Mesendoderm (in vitro differentiated cells): ENCODE data around the gene OSBPL5.
A peak's percentile ranks its signal among the peaks of the same experiment; 100 is the strongest.

Experiments used
- DNase-seq: peaks from one replicate; pipeline ENCODE4 v3.0.0; 2013
- H2AK5ac ChIP-seq: 2 replicates; pipeline ENCODE4 v1.6.1; 2013; ENCODE audit warnings: low read length, inconsistent platforms
- H2BK120ac ChIP-seq: 2 replicates; pipeline ENCODE4 v1.6.1; 2013; ENCODE audit warnings: low read depth, mild to moderate bottlenecking, low read length, moderate library complexity, mixed read lengths
- H2BK15ac ChIP-seq: replicated peaks from 2 replicates; pipeline ENCODE4 v1.6.1; 2013; ENCODE audit warnings: low read depth, mild to moderate bottlenecking, moderate library complexity
- H2BK5ac ChIP-seq: 2 replicates; pipeline ENCODE4 v1.6.1; 2013; ENCODE audit warnings: low read length, inconsistent platforms
- H3K18ac ChIP-seq: 2 replicates; pipeline ENCODE4 v1.6.1; 2013; ENCODE audit warnings: mild to moderate bottlenecking, low read length, mixed read lengths
- H3K23ac ChIP-seq: one replicate; pipeline ENCODE4 v1.6.1; 2013; ENCODE audit warnings: low read length
- H3K27ac ChIP-seq: 2 replicates; pipeline ENCODE4 v1.5.1; 2013; ENCODE audit warnings: low read depth, mild to moderate bottlenecking, inconsistent platforms, low read length, moderate library complexity
- H3K27me3 ChIP-seq: 2 replicates; pipeline ENCODE4 v1.6.1; 2013; ENCODE audit warnings: low read length, control low read depth, mild to moderate bottlenecking, inconsistent platforms; ENCODE audit not compliant: insufficient read depth, poor library complexity
- H3K36me3 ChIP-seq: 2 replicates; pipeline ENCODE4 v1.6.1; 2013; ENCODE audit warnings: low read length, inconsistent platforms; ENCODE audit not compliant: control insufficient read depth, insufficient read depth
- H3K4ac ChIP-seq: one replicate; pipeline ENCODE4 v1.6.1; 2013; ENCODE audit warnings: low read depth, mild to moderate bottlenecking, low read length, moderate library complexity
- H3K4me1 ChIP-seq: 2 replicates; pipeline ENCODE4 v1.6.1; 2013; ENCODE audit warnings: low read depth, low read length, inconsistent platforms; ENCODE audit not compliant: control insufficient read depth
- H3K4me2 ChIP-seq: 2 replicates; pipeline ENCODE4 v1.6.1; 2013; ENCODE audit warnings: low read length
- H3K4me3 ChIP-seq: 2 replicates; pipeline ENCODE4 v1.5.1; 2013; ENCODE audit warnings: mild to moderate bottlenecking, low read length
- H3K56ac ChIP-seq: one replicate; pipeline ENCODE4 v1.6.1; 2013; ENCODE audit warnings: low read length
- H3K79me1 ChIP-seq: 2 replicates; pipeline ENCODE4 v1.6.1; 2013; ENCODE audit warnings: low read length, inconsistent platforms
- H3K79me2 ChIP-seq: 2 replicates; pipeline ENCODE4 v1.6.1; 2013; ENCODE audit warnings: mild to moderate bottlenecking, low read length; ENCODE audit not compliant: control insufficient read depth, insufficient read depth
- H3K9ac ChIP-seq: 2 replicates; pipeline ENCODE4 v1.6.1; 2013; ENCODE audit warnings: low read length, inconsistent platforms
- H4K5ac ChIP-seq: one replicate; pipeline ENCODE4 v1.6.1; 2013; ENCODE audit warnings: low read length
- H4K8ac ChIP-seq: one replicate; pipeline ENCODE4 v1.6.1; 2013; ENCODE audit warnings: low read depth, mild to moderate bottlenecking, control low read depth, low read length, moderate library complexity
- WGBS: extraction: QIAGEN DNeasy Blood & Tissue Kit; methylation state at CpG from one replicate; pipeline ENCODE4 v1.1.7; 2013; ENCODE audit warnings: low lambda C conversion rate, missing lambda C conversion rate; ENCODE audit not compliant: insufficient coverage; ENCODE audit errors: extremely low coverage; 5-methylcytosine and 5-hydroxymethylcytosine counted together

Gene OSBPL5

DNA sequence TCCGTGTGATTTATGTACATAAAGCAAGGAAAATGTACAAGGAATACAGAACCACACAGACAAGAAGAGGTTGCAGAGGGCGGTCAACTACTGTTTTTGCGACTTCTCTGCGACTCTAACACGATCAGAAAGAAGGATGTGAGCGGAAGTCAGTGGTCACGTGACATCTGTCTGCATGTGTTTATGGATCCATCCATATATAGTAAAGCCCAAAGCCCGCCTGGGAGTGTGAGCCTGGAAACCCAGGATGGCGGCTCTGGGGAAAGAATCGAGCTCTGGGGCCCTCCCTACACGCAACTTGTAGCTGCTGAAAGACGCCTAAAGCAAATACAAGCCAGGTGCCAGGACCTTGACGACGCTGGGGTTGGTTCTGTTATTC is 8.8 kb downstream of the OSBPL5 start:
- no peak overlapping the region for H3K23ac ChIP-seq
- H3K79me2 ChIP-seq = no peaks in the 10 kb centered on the region
- no peaks in the 10 kb centered on the region for H3K36me3 ChIP-seq
- WGBS = no CpG with 5 or more reads among the region's 14 CpGs
- DNase-seq = no peak
- no peak overlapping the region for H4K5ac ChIP-seq
- no peak overlapping the region for H2AK5ac ChIP-seq
- no peak overlapping the region for H3K4ac ChIP-seq
- H2BK5ac ChIP-seq = no peak overlapping the region
- H3K4me3 ChIP-seq = no peak overlapping the region
- no peaks in the 10 kb centered on the region for H3K27me3 ChIP-seq
- H3K9ac ChIP-seq = no peak overlapping the region
- no peak overlapping the region for H4K8ac ChIP-seq
- no peak overlapping the region for H2BK120ac ChIP-seq
- H3K18ac ChIP-seq = no peak overlapping the region
- no peak overlapping the region for H3K4me2 ChIP-seq
- H2BK15ac ChIP-seq = no peak overlapping the region
- H3K56ac ChIP-seq = no peak overlapping the region
- peaks cover 1% of the 10 kb centered on the region for H3K79me1 ChIP-seq
- H3K27ac ChIP-seq = no peak overlapping the region
- H3K4me1 ChIP-seq = peaks cover 2% of the 10 kb centered on the region

GRCh38 chr11:3155691-3156258 is 9.3 kb downstream of the OSBPL5 start:
- H3K4me2 ChIP-seq = no peak overlapping the region
- no peaks in the 10 kb centered on the region for H3K36me3 ChIP-seq
- H3K18ac ChIP-seq = no peak overlapping the region
- H2BK120ac ChIP-seq = no peak overlapping the region
- no peak overlapping the region for H3K4me3 ChIP-seq
- peaks cover 1% of the 10 kb centered on the region for H3K79me1 ChIP-seq
- H2BK5ac ChIP-seq = no peak overlapping the region
- no peak overlapping the region for H4K5ac ChIP-seq
- no peak overlapping the region for H4K8ac ChIP-seq
- H3K27ac ChIP-seq = no peak overlapping the region
- no peak overlapping the region for H3K56ac ChIP-seq
- H3K23ac ChIP-seq = no peak overlapping the region
- no peaks in the 10 kb centered on the region for H3K79me2 ChIP-seq
- no peak overlapping the region for H3K4ac ChIP-seq
- no peaks in the 10 kb centered on the region for H3K27me3 ChIP-seq
- DNase-seq = no peak
- H2BK15ac ChIP-seq = no peak overlapping the region
- no CpG with 5 or more reads among the region's 16 CpGs for WGBS
- no peak overlapping the region for H3K9ac ChIP-seq
- no peaks in the 10 kb centered on the region for H3K4me1 ChIP-seq
- H2AK5ac ChIP-seq = no peak overlapping the region

DNA sequence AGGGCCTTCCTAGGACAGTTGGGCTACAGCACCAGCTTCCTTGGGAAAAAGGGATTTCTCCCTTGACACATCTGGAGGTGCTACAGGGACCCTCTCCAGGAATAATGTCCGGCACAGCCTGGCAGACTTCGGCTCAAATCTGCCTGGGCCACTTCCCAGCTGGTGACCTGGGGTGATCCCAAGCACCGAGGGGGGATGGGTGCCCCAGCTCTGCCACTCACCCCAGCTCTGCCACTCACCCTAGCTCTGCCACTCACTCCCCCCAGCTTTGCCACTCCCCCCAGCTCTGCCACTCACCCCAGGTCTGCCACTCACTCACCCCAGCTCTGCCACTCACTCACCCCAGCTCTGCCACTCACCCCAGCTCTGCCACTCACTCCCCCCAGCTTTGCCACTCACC is 9.9 kb downstream of the OSBPL5 start:
- no peaks in the 10 kb centered on the region for H3K27me3 ChIP-seq
- no peaks in the 10 kb centered on the region for H3K36me3 ChIP-seq
- no peak overlapping the region for H4K8ac ChIP-seq

DNA sequence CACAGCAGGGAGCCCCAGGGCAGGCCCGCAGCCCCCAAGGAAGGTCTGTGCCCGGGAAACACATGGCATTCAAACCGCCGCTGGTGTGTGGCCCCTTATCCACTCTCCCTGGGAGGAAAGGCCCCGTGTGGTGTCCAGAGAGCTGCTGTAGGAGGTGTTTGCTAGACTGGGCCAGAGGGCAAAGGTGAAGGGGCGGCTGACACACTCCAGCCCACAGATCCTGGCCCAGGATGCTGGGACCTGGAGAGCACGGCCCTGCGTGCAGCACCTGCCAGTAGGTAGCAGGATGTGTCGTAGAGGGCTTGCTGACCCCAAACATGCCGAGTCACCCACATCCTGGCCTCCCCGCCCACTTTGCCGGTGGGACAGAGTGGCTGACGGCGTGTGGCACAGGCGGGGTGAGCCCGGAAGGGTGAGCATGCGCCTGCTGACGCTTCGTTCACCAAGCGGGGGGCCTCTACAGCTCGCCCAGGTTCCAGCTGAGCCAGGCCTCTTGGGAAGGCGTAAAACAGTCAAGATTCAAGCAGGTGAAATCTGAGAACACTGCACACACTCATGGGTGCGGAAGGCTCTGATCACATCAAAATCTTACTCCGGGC is 11.0 kb downstream of the OSBPL5 start:
- DNase-seq = no peak
- Histone ChIP-seq H2BK15ac (no peak overlapping the region), H3K27ac (no peak overlapping the region), H3K18ac (no peak overlapping the region), H3K56ac (no peak overlapping the region), H2BK120ac (no peak overlapping the region), H3K9ac (no peak overlapping the region), H2AK5ac (no peak overlapping the region), H3K23ac (no peak overlapping the region), H3K4ac (no peak overlapping the region), H3K36me3 (no peaks in the 10 kb centered on the region), H3K4me1 (no peaks in the 10 kb centered on the region), H3K27me3 (no peaks in the 10 kb centered on the region), H3K4me2 (no peak overlapping the region), H2BK5ac (no peak overlapping the region), H3K79me1 (peaks cover 2% of the 10 kb centered on the region), H3K79me2 (no peaks in the 10 kb centered on the region), H4K5ac (no peak overlapping the region), H4K8ac (no peak overlapping the region), H3K4me3 (no peak overlapping the region)
- WGBS = no CpG with 5 or more reads among the region's 24 CpGs

More for the DNA sequence above, 9.9 kb downstream of the OSBPL5 start:
- H2BK15ac ChIP-seq = no peak overlapping the region
- H3K56ac ChIP-seq = no peak overlapping the region
- H2BK120ac ChIP-seq = no peak overlapping the region
- H3K4ac ChIP-seq = no peak overlapping the region
- H3K4me2 ChIP-seq = no peak overlapping the region
- WGBS = no CpG with 5 or more reads among the region's 3 CpGs
- no peak for DNase-seq
- no peak overlapping the region for H2AK5ac ChIP-seq
- no peak overlapping the region for H4K5ac ChIP-seq
- H3K4me1 ChIP-seq = no peaks in the 10 kb centered on the region
- H3K18ac ChIP-seq = no peak overlapping the region
- peak overlapping the region; percentile 16 for H3K23ac ChIP-seq
- H3K4me3 ChIP-seq = no peak overlapping the region
- no peaks in the 10 kb centered on the region for H3K79me2 ChIP-seq
- H3K9ac ChIP-seq = no peak overlapping the region
- no peak overlapping the region for H2BK5ac ChIP-seq
- H3K27ac ChIP-seq = no peak overlapping the region
- H3K79me1 ChIP-seq = peaks cover 1% of the 10 kb centered on the region

DNA sequence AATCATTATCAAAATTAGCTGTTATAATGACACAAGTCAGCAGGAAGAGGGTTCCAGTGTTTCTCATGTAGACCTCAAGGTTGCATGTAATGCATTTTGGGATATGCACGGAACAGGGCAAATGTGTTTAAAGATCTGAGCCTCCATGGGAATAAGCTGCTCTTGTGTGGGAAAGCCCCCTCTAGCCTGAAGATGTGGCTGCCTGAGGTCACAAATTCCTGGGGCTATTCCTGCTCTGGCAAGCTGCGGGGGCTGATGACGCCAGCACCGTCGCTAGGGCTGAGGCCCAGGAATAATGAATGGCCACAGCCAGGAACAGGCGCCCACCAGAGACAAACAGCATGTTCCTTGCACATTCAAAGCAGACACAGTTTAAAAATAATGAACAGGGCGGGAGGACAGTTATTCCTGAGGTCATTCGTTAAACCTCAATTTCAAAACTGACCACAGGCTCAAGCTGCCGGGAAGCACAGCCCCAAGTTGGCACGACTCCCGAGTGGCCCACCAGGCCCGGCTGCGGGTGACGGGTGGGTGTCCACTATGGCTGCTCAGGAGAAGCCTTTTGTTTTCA is 11.7 kb downstream of the OSBPL5 start:
- no peak overlapping the region for H3K56ac ChIP-seq
- no CpG with 5 or more reads among the region's 14 CpGs for WGBS
- no peak overlapping the region for H3K4me2 ChIP-seq
- peaks cover 2% of the 10 kb centered on the region for H3K79me1 ChIP-seq
- no peaks in the 10 kb centered on the region for H3K36me3 ChIP-seq
- H3K27me3 ChIP-seq = no peaks in the 10 kb centered on the region
- no peak overlapping the region for H2BK5ac ChIP-seq
- H3K9ac ChIP-seq = no peak overlapping the region
- H3K23ac ChIP-seq = no peak overlapping the region
- H3K4me1 ChIP-seq = peaks cover under 1% of the 10 kb centered on the region
- H2BK15ac ChIP-seq = no peak overlapping the region
- H3K27ac ChIP-seq = no peak overlapping the region
- DNase-seq = peak; percentile 33
- no peak overlapping the region for H4K8ac ChIP-seq
- H4K5ac ChIP-seq = no peak overlapping the region
- H3K4me3 ChIP-seq = no peak overlapping the region
- no peak overlapping the region for H2AK5ac ChIP-seq
- H3K4ac ChIP-seq = no peak overlapping the region
- H2BK120ac ChIP-seq = no peak overlapping the region
- H3K18ac ChIP-seq = no peak overlapping the region
- H3K79me2 ChIP-seq = no peaks in the 10 kb centered on the region
